Peyer's patch (tissue), 4 donors: ENCODE measurements around the gene KIRREL3. TPM values are rescaled to one million over a fixed set of nuclear protein-coding genes. Genes with fewer than 3 reads are reported as not detected.

Experiments
- DNase-seq, 3 donors: peaks; one replicate each; pipeline ENCODE4 v3.0.0-alpha.2; 2017 to 2019
- H3K27ac ChIP-seq, 4 donors: fragments of 200-600 bp; sonication (generic); one replicate each; pipeline ENCODE4 v1.5.1; 2016 to 2019
- H3K27me3 ChIP-seq, 2 donors: fragments of 200-600 bp; sonication (generic); one replicate each; pipeline ENCODE4 v1.5.1; 2019
- H3K36me3 ChIP-seq, 3 donors: fragments of 200-600 bp; sonication (generic); one replicate each; pipeline ENCODE4 v1.5.1; 2016 to 2019
- H3K4me1 ChIP-seq, 4 donors: fragments of 200-600 bp; sonication (generic); one replicate each; pipeline ENCODE4 v1.5.1; 2016 to 2019
- H3K4me3 ChIP-seq, 4 donors: fragments of 200-600 bp; sonication (generic); 1 replicate in 3 of 4; 2 replicates in 1 of 4; pipeline ENCODE4 v1.5.1; 2016 to 2019; ENCODE audit warnings: mild to moderate bottlenecking in 1 of 4
- H3K9me3 ChIP-seq, 4 donors: fragments of 200-600 bp; sonication (generic); one replicate each; pipeline ENCODE4 v1.5.1; 2016 to 2019; ENCODE audit warnings: mild to moderate bottlenecking in 1 of 4
- CTCF ChIP-seq, 6 experiments: fragments of 450-650 bp in 4 of 6; fragments of 200-600 bp in 2 of 6; sonication (generic) in 1 of 6; IDR thresholded peaks; one replicate each; pipeline ENCODE4 v1.5.1; 2017 to 2019; ENCODE audit warnings: antibody characterized with exemption in 6 of 6, mild to moderate bottlenecking in 3 of 6, moderate library complexity in 1 of 6
- POLR2A ChIP-seq, 2 donors: fragments of 450-650 bp; IDR thresholded peaks; one replicate each; pipeline ENCODE4 v1.5.1; 2017; ENCODE audit warnings: antibody characterized with exemption in 2 of 2, mild to moderate bottlenecking in 2 of 2, moderate library complexity in 2 of 2
- total RNA-seq, 4 donors: library from RNA; depleted of rRNA; stranded (reverse); fragments of >200 nt; gene quantifications; one replicate each; pipeline ENCODE4 v1.1.0, GENCODE V29; 2016

Gene KIRREL3
- total RNA-seq, 4 donors from 2014 or later = 0.83 TPM; not detected in 3

- no peak for DNase-seq
- TF ChIP-seq CTCF (IDR thresholded peaks at IDR 0.05) (no peak), POLR2A (IDR thresholded peaks at IDR 0.05) (no peak)
- Histone ChIP-seq H3K4me3 (no peak overlapping the region), H3K27me3 (no peaks in the 10 kb centered on the region), H3K4me1 (no peaks in the 10 kb centered on the region), H3K27ac (no peak overlapping the region), H3K9me3 (no peaks in the 10 kb centered on the region), H3K36me3 (no peaks in the 10 kb centered on the region)
Observed at GRCh38 chr11:126704096-126704495, 296.5 kb downstream of the KIRREL3 start.

- DNase-seq = no peak
- H3K4me1 ChIP-seq = no peaks in the 10 kb centered on the region
- TF ChIP-seq CTCF (IDR thresholded peaks at IDR 0.05) (no peak), POLR2A (IDR thresholded peaks at IDR 0.05) (no peak)
- no peaks in the 10 kb centered on the region for H3K36me3 ChIP-seq
- no peaks in the 10 kb centered on the region for H3K27me3 ChIP-seq
- no peaks in the 10 kb centered on the region for H3K9me3 ChIP-seq
- H3K27ac ChIP-seq = no peak overlapping the region
- no peak overlapping the region for H3K4me3 ChIP-seq
Observed at GRCh38 chr11:126703662-126704061, 296.9 kb downstream of the KIRREL3 start.

GRCh38 chr11:126702987-126703386 lies 297.6 kb downstream of the KIRREL3 start:
- H3K9me3 ChIP-seq = no peaks in the 10 kb centered on the region
- H3K36me3 ChIP-seq = no peaks in the 10 kb centered on the region
- no peak for DNase-seq
- no peaks in the 10 kb centered on the region for H3K27me3 ChIP-seq
- no peak for TF ChIP-seq CTCF (IDR thresholded peaks at IDR 0.05)
- TF ChIP-seq POLR2A (IDR thresholded peaks at IDR 0.05) = no peak
- no peak overlapping the region for H3K27ac ChIP-seq
- H3K4me3 ChIP-seq = no peak overlapping the region
- no peaks in the 10 kb centered on the region for H3K4me1 ChIP-seq

- Histone ChIP-seq H3K27ac (no peak overlapping the region), H3K36me3 (no peaks in the 10 kb centered on the region), H3K9me3 (no peaks in the 10 kb centered on the region), H3K4me1 (no peaks in the 10 kb centered on the region), H3K4me3 (no peak overlapping the region), H3K27me3 (no peaks in the 10 kb centered on the region)
- TF ChIP-seq CTCF (IDR thresholded peaks at IDR 0.05) (no peak), POLR2A (IDR thresholded peaks at IDR 0.05) (no peak)
- DNase-seq = no peak
Observed at GRCh38 chr11:126702165-126702720, 298.3 kb downstream of the KIRREL3 start.

GRCh38 chr11:126701520-126701897 lies 299.1 kb downstream of the KIRREL3 start:
- no peak for DNase-seq
- TF ChIP-seq CTCF (IDR thresholded peaks at IDR 0.05) (no peak), POLR2A (IDR thresholded peaks at IDR 0.05) (no peak)
- no peak overlapping the region for H3K4me3 ChIP-seq

More at GRCh38 chr11:126701520-126701897, 299.1 kb downstream of the KIRREL3 start:
- H3K36me3 ChIP-seq = no peaks in the 10 kb centered on the region
- no peaks in the 10 kb centered on the region for H3K9me3 ChIP-seq
- H3K4me1 ChIP-seq = no peaks in the 10 kb centered on the region
- H3K27ac ChIP-seq = no peak overlapping the region
- H3K27me3 ChIP-seq = no peaks in the 10 kb centered on the region
